H4 (cell line): ENCODE measurements around the gene GLB1L. TPM values are rescaled to one million over a fixed set of nuclear protein-coding genes. Genes with fewer than 3 reads are reported as not detected.
"Not testable (repeated sequence)": the region's sequence is repeated elsewhere in the genome, so short reads cannot be mapped to it uniquely, and the experiment has no call there.

ENCODE experiments used
- DNase-seq: peaks from one replicate; pipeline ENCODE4 v3.0.0-alpha.2; 2015; ENCODE audit warnings: low spot score
- total RNA-seq: library from RNA; depleted of rRNA; stranded (reverse); fragments of >200 nt; shearing (Covaris generic); gene quantifications from 2 replicates; pipeline ENCODE4 v1.2.3, GENCODE V29; 2014; rRNA removed

Gene GLB1L
- total RNA-seq, 1 experiment from 2014 or later, result 5.7 TPM

DNA sequence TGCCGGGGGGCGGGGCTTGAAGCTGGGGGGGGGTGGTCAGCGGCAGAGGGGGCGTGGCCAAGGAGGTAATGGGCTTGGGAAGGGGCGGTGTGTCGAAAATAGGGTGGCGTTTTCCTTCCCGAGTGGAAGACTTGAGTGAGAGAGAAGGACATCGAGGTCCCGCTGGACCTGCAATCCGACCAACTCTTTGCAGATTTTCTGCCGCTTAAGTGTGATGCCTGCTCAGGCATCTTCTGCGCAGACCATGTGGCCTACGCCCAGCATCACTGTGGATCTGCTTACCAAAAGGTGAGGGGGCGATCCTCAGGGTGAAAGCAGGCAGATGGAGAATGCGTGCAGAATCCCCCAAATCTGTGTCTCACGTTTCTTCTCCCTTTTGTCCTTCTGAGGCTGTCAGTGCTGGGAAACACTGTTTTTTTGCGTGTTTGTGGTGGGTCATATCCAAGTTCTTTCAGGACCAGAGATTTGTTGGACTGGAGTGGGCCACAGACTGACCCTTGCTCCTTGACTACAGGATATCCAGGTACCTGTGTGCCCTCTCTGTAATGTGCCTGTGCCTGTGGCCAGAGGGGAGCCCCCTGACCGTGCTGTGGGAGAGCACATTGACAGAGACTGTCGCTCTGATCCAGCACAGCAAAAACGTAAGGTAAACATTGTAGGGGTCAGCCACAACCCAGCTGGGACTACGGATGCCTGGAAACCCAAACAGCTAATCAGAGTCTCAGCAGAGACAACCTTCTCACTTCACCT is 37.9 kb downstream of the GLB1L start:
- no peak for DNase-seq

GRCh38 chr2:219206328-219207133 is 38.7 kb downstream of the GLB1L start, which contains the start of gene ZFAND2B:
Gene ZFAND2B, plus strand, starts transcription at chr2:219206782. Its CDS starts 206 bp downstream, at chr2:219206988.
- DNase-seq, result peak; percentile 86

DNA sequence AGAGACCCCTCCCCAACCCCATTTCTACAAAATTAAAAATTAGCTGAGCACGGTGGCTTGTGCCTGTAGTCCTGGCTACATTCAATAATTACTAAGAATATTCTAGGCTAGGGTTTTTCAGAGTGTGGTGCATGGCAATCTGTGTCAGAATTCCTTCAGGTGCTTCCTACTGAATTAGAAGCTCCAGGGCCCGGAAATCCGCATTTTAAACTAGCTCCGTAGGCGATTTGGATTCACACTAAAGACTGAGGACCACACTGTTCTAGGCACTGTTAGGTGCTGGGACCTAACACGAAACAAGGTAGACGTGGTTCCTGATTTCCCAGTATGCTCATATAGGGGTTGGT is 39.3 kb downstream of the GLB1L start:
- no peak for DNase-seq

- DNase-seq, result no peak
Measured at GRCh38 chr2:219205165-219205538, 40.1 kb downstream of the GLB1L start.

DNA sequence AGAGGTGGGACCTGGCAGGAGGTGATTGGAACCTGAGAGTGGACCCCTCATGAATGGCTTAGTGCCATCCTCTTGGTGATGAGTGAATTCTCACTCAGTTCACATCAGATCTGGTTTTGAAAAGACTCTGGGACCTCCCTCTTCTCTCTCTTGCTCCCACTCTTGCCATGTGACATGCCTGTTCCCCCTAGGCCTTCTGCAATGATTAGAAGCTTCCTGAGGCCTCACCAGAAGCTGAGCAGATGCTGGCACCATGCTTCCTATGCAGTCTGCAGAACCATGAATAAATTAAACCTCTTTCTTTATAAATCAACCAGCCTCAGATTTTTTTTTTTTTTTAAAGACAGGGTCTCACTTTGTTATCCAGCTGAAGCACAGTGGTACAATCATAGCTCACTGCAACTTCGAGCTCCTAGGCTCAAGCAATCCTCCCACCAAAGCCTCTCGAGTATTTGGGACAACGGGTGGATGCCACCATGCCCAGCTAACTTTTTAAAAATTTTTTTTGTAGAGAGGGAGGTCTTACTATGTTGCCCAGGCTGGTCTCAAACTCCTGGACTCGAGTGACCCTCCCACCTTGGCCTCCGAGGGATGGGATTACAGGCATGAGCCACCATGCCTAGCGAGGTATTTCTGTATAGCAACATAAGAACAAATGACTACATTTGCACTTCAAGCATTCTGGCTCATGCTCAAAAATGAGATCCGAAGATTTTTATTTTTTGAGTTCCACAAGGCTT is 40.6 kb downstream of the GLB1L start:
- DNase-seq, result no peak

DNA sequence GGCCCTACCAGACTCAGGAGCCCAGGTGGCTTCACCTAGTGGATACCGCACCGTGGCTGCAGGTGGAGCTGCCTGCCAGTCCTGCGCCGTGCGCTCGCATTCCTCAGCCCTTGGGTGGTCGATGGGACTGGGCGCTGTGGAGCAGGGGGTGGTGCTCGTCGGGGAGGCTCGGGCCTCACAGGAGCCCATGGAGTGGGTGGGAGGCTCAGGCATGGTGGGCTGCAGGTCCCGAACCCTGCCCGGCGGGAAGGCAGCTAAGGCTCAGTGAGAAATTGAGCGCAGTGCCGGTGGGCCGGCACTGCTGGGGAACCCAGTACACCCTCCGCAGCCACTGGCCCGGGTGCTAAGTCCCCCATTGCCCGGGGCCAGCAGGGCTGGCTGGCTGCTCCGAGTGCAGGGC is 43.9 kb downstream of the GLB1L start:
- DNase-seq, result not testable (repeated sequence)

DNA sequence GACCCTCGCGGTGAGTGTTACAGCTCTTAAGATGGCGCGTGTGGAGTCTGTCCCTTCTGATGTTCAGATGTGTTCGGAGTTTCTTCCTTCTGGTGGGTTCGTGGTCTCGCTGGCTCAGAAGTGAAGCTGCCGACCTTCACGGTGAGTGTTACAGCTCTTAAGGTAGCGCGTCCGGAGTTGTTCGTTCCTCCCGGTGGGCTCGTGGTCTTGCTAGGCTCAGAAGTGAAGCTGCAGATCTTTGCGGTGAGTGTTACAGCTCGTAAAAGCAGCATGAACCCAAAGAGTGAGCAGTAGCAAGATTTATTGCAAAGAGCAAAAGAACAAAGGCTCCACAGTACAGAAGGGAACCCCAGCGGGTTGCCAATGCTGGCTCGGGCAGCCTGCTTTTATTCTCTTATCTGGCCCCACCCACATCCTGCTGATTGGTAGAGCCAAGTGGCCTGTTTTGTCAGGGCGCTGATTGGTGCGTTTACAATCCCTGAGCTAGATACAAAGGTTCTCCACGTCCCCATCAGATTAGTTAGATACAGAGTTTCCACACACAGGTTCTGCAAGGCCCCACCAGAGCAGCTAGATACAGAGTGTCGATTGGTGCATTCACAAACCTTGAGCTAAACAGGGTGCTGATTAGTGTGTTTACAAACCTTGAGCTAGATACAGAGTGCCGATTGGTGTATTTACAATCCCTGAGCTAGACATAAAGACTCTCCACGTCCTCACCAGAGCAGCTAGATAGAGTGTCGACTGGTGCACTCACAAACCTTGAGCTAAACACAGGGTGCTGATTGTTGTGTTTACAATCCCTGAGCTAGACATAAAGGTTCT is 44.5 kb downstream of the GLB1L start:
- DNase-seq, result not testable (repeated sequence)

DNA sequence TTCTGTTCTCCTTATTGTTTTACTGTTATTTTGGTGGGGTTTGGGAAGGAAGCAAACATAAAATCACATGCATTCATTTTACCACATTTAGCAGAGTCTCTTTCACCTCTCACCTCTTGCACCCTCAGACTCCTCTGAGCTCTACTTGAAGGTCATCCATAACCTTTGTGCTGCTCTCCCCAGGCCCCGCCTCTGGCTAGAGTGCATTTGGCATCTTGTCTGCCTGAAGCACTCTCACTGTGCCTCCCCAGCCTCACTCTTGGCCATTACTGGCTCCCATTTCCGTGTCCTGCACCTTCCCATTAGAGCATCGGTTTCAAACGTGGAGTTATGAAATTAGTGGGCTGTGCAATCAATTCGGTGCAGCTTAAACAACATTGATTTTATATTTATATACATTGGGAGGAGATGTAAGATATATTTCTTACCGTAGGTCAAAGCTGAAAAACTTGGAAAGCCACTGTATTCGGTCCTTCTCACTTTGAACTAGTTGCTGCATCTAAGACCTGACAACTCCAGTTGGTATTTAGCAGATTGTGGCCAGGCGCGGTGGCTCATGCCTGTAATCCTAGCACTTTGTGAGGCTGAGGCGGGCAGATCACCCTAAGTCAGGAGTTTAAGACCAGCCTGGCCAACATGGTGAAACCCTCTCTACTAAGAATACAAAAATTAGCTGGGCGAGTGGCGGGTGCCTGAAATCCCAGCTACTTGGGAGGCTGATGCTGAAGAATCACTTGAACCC is 45.6 kb downstream of the GLB1L start:
- no peak for DNase-seq

GRCh38 chr2:219198974-219199373 is 46.3 kb downstream of the GLB1L start:
- DNase-seq, result no peak

GRCh38 chr2:219197388-219197787 is 47.9 kb downstream of the GLB1L start:
- no peak for DNase-seq

GRCh38 chr2:219186754-219187456 is 58.3 kb downstream of the GLB1L start:
- no peak for DNase-seq

Other genes with a start within 250 kb of the GLB1L start
- 0.10 TPM in 1 of 2 replicates, not detected in the other for gene CFAP65, start 203.9 kb downstream of the GLB1L start, total RNA-seq
- not detected in 2 replicates for gene IHH, start 184.5 kb downstream of the GLB1L start, total RNA-seq
- gene NHEJ1, start 84.6 kb downstream of the GLB1L start, total RNA-seq, result 20.9 and 27.4 TPM in 2 replicates
- 0.12 TPM in 1 of 2 replicates, not detected in the other for gene SLC23A3, start 75.4 kb downstream of the GLB1L start, total RNA-seq
- 10.8 and 13.3 TPM in 2 replicates for gene CNPPD1, start 68.5 kb downstream of the GLB1L start, total RNA-seq
- gene RETREG2, start 67.2 kb downstream of the GLB1L start, total RNA-seq, result 52.8 and 53.3 TPM in 2 replicates
- gene ZFAND2B, start 38.7 kb downstream of the GLB1L start, total RNA-seq, result 22.7 and 37.4 TPM in 2 replicates
- 47.2 and 47.4 TPM in 2 replicates for gene ABCB6, start 26.5 kb downstream of the GLB1L start, total RNA-seq
- gene ATG9A, start 15.8 kb downstream of the GLB1L start, total RNA-seq, result 46.4 and 73.6 TPM in 2 replicates
- 9.2 and 17.2 TPM in 2 replicates for gene ANKZF1, start 15.6 kb downstream of the GLB1L start, total RNA-seq
- 32.8 and 42.1 TPM in 2 replicates for gene STK16, start within 50 bp of the GLB1L start, total RNA-seq
- gene TUBA4B, start 7.8 kb upstream of the GLB1L start, total RNA-seq, result not detected in 2 replicates
- gene TUBA4A, start 8.5 kb upstream of the GLB1L start, total RNA-seq, result 6.2 and 9.3 TPM in 2 replicates
- 16.1 and 18.3 TPM in 2 replicates for gene DNAJB2, start 33.9 kb upstream of the GLB1L start, total RNA-seq
- gene PTPRN, start 64.0 kb upstream of the GLB1L start, total RNA-seq, result 6.8 and 10.0 TPM in 2 replicates
- gene RESP18, start 87.3 kb upstream of the GLB1L start, total RNA-seq, result not detected in 2 replicates
- gene DNPEP, start 142.5 kb upstream of the GLB1L start, total RNA-seq, result 79.9 and 87.7 TPM in 2 replicates
- 0.68 and 1.2 TPM in 2 replicates for gene DES, start 172.9 kb upstream of the GLB1L start, total RNA-seq
- gene SPEG, start 189.4 kb upstream of the GLB1L start, total RNA-seq, result 2.5 and 3.7 TPM in 2 replicates